ENCODE measurements around the gene GPC6.

GPC6 gene

DNA sequence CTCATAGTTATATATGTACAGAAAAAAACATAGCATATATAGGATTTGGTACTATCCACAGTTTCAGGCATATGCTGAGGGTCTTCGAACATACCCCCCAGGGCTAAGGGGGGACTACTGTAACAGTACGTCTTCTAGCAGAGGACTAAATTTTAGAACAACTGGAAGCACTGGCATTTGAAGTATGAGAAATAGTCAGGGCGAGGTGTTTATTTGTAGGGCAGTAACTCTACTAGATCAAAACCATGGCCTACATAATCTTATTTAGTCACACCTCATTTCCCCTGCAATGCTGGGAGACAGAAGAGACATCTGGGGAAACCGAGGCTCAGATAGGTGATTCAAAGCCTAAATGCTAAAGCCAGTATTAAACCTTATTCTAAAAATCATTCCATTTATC lies 1007.2 kb downstream of the GPC6 start:
- ATAC-seq (no peak), DNase-seq (ENCODE audit: low spot score in 2 of 2) (no peak)
- no peak overlapping the region for H3K4me3 Mint-ChIP-seq
- no peaks in the 10 kb centered on the region for H3K36me3 Mint-ChIP-seq
- peaks cover 2% of the 10 kb centered on the region for H3K9me3 Mint-ChIP-seq
- no peak overlapping the region for H3K27ac Mint-ChIP-seq
- peaks cover 27% of the 10 kb centered on the region for H3K4me1 Mint-ChIP-seq

DNA sequence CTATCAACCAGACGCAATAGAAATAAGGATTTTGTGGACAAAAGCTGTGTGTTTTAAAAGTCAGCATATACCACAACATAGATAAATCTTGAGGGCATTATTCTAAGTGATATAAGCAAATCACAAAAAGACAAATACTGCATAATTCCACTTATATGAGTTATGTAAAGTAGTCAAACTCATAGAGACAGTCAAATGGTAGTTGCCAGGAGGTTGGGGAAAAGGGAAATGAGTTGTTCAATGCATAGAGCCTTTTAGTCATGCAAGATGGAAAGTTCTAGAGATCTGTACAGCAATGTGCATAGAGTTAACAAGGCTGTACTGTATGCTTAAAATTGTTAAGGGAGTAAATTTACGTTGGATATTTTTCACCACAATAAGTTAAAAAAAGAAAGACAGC lies 1008.1 kb downstream of the GPC6 start:
- H3K4me3 Mint-ChIP-seq = no peak overlapping the region
- H3K27ac Mint-ChIP-seq = no peak overlapping the region
- peaks cover 33% of the 10 kb centered on the region for H3K4me1 Mint-ChIP-seq
- H3K36me3 Mint-ChIP-seq = no peaks in the 10 kb centered on the region
- H3K9me3 Mint-ChIP-seq = peaks cover 2% of the 10 kb centered on the region
- ATAC-seq (no peak), DNase-seq (ENCODE audit: low spot score in 2 of 2) (no peak)

DNA sequence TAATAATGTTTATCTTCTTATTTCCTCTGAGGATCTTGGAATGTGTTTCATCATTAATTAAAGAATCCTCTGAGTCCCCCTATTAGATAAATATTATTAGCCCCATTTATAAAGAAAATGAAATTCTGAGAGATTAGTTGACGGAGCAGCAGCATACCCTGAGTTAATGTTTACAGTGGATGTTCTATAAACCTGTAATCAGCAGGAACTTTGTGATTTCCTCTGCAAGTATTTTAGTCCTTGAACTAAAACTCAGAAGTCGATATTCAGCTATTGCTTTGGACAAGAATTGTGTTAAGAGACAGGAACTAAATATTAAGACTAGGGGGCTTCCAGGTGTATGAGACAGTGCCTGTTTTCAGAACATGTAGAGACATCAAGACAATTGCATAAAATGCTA lies 1009.5 kb downstream of the GPC6 start:
- peaks cover 2% of the 10 kb centered on the region for H3K9me3 Mint-ChIP-seq
- H3K4me1 Mint-ChIP-seq = peaks cover 33% of the 10 kb centered on the region
- ATAC-seq = no peak
- no peak for DNase-seq (ENCODE audit: low spot score in 2 of 2)
- H3K36me3 Mint-ChIP-seq = no peaks in the 10 kb centered on the region
- no peak overlapping the region for H3K27ac Mint-ChIP-seq
- H3K4me3 Mint-ChIP-seq = no peak overlapping the region

DNA sequence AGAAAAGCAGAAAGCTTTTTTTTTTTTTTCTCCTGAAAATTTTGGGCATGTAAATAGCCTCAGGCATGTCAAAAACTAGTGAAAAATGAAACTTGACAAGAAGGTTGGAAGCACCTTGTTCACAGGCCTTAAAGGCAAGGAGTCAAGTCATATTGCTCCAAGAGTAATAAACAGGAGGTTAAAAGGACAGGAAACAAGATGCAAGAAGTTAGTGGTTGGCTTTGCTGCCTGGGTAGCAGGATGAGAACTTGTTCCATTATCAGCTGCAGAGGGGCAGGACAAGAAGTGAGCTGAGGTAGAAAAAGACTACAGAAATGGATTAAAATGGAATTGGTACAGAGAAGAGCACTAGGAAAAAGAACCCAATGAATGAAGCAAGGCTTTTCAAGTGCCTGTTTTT lies 1010.3 kb downstream of the GPC6 start:
- H3K27ac Mint-ChIP-seq = no peak overlapping the region
- H3K4me3 Mint-ChIP-seq = no peak overlapping the region

DNA sequence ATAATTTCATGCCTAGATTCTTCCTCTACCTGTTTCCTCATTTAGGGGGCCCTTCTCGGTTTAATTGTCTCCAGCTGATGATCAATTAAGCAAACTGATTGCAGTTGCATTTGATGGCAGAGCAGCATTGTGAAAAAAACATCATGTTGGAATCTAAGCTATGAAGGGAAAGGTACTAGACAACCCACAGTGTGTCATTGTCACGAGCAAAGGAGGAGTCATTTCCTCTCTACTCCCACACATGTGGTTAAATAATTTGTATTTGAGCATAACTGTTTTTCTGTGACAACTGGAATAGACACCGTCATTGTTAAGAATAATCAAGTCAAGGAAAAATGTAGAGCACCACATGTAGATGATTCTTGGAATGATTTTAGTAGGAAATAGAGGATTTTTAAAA lies 1012.5 kb downstream of the GPC6 start:
- Mint-ChIP-seq H3K4me1 (peaks cover 33% of the 10 kb centered on the region), H3K9me3 (peaks cover 2% of the 10 kb centered on the region), H3K36me3 (no peaks in the 10 kb centered on the region), H3K4me3 (no peak overlapping the region), H3K27ac (no peak overlapping the region)
- DNase-seq (ENCODE audit: low spot score in 2 of 2) (no peak), ATAC-seq (peak; percentile 92)

More for the DNA sequence above, 1010.3 kb downstream of the GPC6 start:
- Mint-ChIP-seq H3K9me3 (peaks cover 2% of the 10 kb centered on the region), H3K36me3 (no peaks in the 10 kb centered on the region), H3K4me1 (peaks cover 33% of the 10 kb centered on the region)
- ATAC-seq = peak; percentile 64
- no peak for DNase-seq (ENCODE audit: low spot score in 2 of 2)

DNA sequence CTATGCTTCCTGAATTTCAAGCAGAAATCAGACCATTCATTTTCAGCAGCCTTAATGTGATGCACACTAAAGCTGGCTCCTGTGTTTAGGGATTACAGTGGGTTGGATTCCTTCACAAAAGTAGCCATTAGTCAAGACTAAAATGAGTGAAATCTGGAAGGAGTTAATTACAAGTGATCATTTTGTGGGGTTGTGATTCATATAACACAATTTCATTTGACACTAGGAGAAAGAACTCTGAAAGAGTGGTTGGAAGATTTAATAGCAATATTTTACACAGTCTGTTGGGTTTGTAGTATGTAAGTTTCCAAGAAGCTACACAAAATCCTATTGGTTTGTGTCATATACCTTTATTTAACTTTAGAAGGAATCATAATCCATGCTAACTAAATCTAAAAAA lies 1015.9 kb downstream of the GPC6 start:
- H3K4me3 Mint-ChIP-seq = no peak overlapping the region
- H3K36me3 Mint-ChIP-seq = no peaks in the 10 kb centered on the region
- H3K4me1 Mint-ChIP-seq = peaks cover 17% of the 10 kb centered on the region
- DNase-seq (ENCODE audit: low spot score in 2 of 2) = no peak
- H3K27ac Mint-ChIP-seq = no peak overlapping the region
- H3K9me3 Mint-ChIP-seq = peaks cover 2% of the 10 kb centered on the region
- no peak for ATAC-seq

DNA sequence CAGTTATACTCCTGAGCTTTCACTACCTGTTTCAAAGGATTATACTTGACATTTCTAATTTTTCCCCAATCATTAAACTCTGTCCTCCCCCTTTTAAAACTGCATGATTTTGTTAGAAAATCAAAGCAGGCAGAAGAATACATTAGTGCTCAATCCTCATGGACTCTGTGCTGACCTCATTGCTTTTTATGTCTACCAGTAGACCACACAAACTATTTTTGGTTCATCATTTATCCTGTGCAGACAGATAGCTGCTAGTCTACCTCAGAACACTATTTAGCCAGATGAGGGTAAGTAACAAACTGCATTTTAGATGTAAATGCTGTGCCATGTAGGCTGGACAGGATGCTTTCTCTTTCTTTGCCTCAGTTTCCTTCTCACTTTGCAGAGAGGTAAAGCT lies 1016.9 kb downstream of the GPC6 start:
- ATAC-seq = no peak
- no peak overlapping the region for H3K27ac Mint-ChIP-seq
- no peaks in the 10 kb centered on the region for H3K36me3 Mint-ChIP-seq
- DNase-seq (ENCODE audit: low spot score in 2 of 2) = no peak
- H3K9me3 Mint-ChIP-seq = no peaks in the 10 kb centered on the region
- peaks cover 9% of the 10 kb centered on the region for H3K4me1 Mint-ChIP-seq
- H3K4me3 Mint-ChIP-seq = no peak overlapping the region

DNA sequence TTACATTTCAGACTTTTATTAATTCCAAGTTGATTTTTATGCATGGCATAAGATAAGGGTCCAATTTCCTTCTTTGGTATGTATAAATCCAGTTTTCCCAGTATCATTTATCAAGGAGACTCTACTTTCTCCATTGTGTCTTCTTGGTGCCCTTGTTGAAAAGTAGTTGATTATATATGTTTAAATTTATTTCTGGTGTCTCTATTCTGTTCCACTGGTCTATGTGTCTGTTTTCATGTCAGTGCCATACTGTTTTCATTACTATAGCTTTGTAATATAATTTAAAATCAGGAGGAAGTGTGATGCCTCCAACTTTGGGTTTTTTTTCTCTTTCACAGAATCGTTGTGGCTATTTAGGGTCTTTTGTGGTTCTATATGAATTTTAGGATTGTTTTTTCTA lies 1019.9 kb downstream of the GPC6 start:
- no peak overlapping the region for H3K27ac Mint-ChIP-seq
- ATAC-seq (no peak), DNase-seq (ENCODE audit: low spot score in 2 of 2) (no peak)
- no peaks in the 10 kb centered on the region for H3K9me3 Mint-ChIP-seq
- no peak overlapping the region for H3K4me3 Mint-ChIP-seq
- no peaks in the 10 kb centered on the region for H3K36me3 Mint-ChIP-seq
- no peaks in the 10 kb centered on the region for H3K4me1 Mint-ChIP-seq

DNA sequence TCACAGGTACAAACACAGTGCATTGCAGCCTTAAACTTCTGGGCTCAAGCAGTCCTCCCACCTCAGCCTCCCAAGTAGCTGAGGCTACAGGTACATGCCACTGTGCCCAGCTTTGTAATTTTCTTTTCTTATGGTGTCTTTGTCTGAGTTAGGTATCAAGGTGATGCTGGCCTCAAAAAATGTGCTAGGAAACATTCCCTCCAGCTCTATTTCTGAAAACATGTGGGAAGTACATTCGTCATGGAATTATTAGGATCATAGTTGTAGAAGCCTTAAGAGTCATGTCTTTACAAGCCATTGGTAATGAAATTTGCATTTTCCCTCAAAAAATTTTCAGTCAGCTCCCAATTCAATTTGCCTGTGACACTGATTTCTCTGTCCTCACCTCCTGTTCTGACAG lies 1021.3 kb downstream of the GPC6 start:
- no peak for DNase-seq (ENCODE audit: low spot score in 2 of 2)

DNA sequence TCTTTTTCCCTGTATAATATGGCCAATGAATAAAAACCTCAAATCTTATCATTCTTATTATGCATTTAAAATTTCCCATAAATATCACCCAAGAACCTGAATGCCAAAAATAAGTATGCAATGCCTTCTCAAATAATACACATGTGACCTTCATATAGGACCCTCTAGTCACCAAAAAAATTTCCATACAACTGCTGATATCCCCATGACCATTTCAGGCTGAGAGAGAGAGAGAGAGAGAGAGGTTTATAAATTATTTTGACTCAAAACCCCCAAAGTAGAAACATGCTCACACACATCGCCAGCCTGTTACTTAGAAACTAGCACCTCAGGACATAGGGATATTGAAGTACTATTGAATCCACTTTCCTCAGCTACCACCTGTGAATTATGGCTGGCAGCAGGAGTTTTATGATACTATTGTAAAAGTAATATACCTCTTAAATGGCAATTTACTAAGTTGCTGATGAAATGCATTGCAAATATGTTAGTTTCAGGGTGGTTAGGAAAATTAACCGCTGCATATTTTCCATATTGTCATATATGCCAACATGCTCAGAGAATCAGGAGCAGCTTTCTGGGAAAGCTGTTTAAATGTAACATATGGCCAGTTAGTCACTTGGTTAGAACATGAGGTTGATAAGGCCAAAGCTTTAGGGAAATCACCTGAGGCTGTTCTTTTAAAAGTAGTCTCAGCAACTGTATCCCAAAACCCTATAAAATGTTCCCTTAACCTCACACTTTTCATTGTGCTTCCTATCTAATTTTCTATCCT lies 1022.0 kb downstream of the GPC6 start:
- ATAC-seq = no peak
- Mint-ChIP-seq H3K27ac (no peak overlapping the region), H3K36me3 (no peaks in the 10 kb centered on the region), H3K9me3 (no peaks in the 10 kb centered on the region), H3K4me1 (no peaks in the 10 kb centered on the region), H3K4me3 (no peak overlapping the region)
- no peak for DNase-seq (ENCODE audit: low spot score in 2 of 2)

More for the DNA sequence above, 1021.3 kb downstream of the GPC6 start:
- Mint-ChIP-seq H3K27ac (no peak overlapping the region), H3K4me1 (no peaks in the 10 kb centered on the region), H3K9me3 (no peaks in the 10 kb centered on the region), H3K36me3 (no peaks in the 10 kb centered on the region), H3K4me3 (no peak overlapping the region)
- ATAC-seq = no peak

DNA sequence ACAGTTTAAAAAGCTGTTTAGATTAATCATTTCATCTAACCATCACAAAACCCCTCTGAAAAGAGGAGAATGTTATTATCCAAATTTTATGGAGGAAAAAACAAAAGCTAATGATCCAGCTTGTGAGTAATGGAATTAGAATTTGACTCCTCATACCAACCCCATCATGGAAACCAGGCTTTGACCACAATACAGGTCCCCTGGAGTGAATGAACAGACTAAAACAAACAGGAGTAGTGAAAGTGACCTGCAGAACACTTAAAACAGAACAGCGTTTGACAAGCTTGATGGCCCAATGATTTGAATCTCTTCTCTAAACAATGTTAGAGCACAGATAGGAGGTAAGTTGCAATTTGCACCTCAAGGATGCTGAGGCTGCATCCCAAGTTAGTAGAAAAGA lies 1022.9 kb downstream of the GPC6 start:
- ATAC-seq = no peak
- Mint-ChIP-seq H3K9me3 (no peaks in the 10 kb centered on the region), H3K4me1 (no peaks in the 10 kb centered on the region), H3K4me3 (no peak overlapping the region), H3K27ac (no peak overlapping the region), H3K36me3 (no peaks in the 10 kb centered on the region)
- no peak for DNase-seq (ENCODE audit: low spot score in 2 of 2)

DNA sequence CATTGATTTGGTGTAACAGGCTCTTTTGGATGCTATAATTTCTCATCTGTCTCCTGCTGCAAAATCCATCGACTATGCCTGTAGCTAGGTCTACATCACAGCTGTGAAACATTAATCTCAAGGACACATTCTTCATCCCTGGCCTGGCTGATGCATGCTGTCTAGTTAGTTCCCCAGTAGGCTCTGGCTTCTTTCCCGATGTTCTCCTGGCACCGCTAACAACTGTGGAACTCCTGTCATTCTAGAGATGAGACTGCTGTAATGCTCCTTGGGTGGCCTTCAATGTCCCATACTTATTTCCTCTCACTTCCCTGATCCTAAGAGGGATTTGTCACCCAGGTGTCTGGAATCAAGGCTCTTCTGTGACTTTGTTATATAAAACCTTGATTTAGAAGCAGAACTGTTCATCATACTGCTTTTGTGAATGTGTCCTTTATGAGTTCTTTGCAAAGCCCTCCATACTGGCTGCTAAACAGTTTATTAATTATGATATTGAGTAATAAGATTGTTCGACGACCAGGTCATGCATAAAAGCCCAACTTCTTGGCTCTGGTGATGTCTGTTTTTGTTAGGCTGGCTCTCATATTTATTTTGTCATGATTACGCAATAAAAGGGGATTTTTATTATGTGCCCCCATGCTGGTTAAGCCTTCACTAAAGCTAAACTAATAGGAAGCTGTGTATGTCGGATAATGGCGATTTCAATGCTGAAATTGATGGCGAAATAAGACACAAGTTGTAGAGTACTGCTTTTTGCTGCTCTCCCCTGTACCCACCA lies 1025.4 kb downstream of the GPC6 start:
- no peak for DNase-seq (ENCODE audit: low spot score in 2 of 2)
- Mint-ChIP-seq H3K4me3 (no peak overlapping the region), H3K9me3 (no peaks in the 10 kb centered on the region), H3K27ac (no peak overlapping the region), H3K36me3 (no peaks in the 10 kb centered on the region), H3K4me1 (no peaks in the 10 kb centered on the region)
- no peak for ATAC-seq

DNA sequence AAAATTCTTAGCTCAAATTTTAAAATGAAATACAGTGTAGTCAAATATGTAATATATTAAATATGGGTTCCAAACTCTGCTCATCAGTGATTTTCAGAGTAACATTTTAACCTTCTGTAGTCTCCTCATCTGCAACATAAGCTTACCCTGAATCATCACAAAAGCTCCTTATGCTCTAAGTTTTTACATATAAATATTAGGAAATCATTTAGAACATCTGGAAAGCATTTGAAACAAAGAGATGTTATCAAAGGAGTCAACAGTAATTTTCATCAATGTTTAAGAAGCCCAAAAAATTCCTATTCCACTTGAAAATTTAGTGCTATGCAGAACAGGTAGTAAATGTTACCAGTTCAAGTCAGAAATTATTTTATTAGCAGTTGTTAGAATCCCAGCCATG lies 1028.1 kb downstream of the GPC6 start:
- H3K27ac Mint-ChIP-seq = no peak overlapping the region
- H3K4me1 Mint-ChIP-seq = no peaks in the 10 kb centered on the region
- H3K4me3 Mint-ChIP-seq = no peak overlapping the region
- no peaks in the 10 kb centered on the region for H3K36me3 Mint-ChIP-seq
- no peak for DNase-seq (ENCODE audit: low spot score in 2 of 2)
- H3K9me3 Mint-ChIP-seq = no peaks in the 10 kb centered on the region
- no peak for ATAC-seq

DNA sequence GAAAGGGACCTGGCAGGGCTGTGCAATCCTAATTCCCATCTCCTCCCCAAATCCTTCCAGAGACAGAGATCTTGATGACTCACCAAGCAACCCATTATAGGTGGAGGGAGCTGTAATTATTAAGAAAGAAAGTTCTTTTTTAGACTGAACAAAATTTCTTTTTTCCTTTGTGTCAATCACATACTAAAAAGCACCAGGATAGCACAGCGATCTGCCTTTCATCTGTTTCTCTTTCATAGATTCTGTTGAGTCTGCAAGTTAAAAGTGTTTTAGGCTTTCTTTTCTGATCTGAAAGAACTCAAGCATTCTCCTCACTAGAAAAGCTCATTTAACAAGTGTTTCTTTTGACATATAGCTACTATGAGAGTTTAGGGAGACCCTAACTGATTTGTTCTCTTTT lies 1030.1 kb downstream of the GPC6 start:
- Mint-ChIP-seq H3K36me3 (no peaks in the 10 kb centered on the region), H3K27ac (no peak overlapping the region), H3K4me3 (no peak overlapping the region), H3K4me1 (no peaks in the 10 kb centered on the region), H3K9me3 (no peaks in the 10 kb centered on the region)
- no peak for ATAC-seq
- DNase-seq (ENCODE audit: low spot score in 2 of 2) = no peak

DNA sequence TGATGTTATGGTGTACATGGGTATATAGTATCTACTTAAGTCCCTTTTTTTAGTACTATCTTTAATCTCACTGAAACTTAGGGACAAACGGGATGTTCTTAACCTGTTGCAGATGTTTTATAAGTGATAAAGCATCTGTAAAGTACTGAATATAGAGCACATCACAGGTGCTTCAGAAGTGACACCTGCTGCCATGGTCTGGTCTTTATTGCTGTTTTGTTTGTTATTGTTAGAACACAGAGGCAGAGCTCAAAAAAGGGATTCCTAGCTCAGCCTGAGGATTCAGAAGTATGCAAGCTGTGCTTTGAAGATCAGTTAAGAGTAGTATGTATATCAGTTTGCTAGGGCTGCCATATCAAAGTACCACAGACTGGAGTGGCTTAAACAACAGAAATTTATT lies 1033.4 kb downstream of the GPC6 start:
- Mint-ChIP-seq H3K36me3 (no peaks in the 10 kb centered on the region), H3K9me3 (no peaks in the 10 kb centered on the region), H3K27ac (no peak overlapping the region), H3K4me1 (no peaks in the 10 kb centered on the region), H3K4me3 (no peak overlapping the region)
- DNase-seq (ENCODE audit: low spot score in 2 of 2) (no peak), ATAC-seq (no peak)

DNA sequence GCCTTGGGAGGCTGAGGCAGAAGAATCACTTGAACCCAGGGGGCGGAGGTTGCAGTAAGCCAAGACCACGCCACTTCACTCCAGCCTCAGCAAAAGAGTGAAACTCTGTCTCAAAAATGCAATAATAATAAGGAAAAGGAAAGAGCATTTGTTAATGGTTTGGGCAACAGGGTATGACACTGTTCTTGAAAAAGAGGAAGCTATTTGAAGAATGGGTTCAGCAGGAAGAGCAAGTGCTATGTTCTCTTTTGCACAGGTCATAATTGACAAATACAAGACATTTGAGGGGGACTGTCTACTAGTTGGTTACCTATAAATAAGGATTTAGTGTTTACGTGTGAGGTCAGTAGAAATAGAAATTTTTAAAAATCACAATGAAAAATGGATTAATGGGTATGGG lies 1034.6 kb downstream of the GPC6 start:
- Mint-ChIP-seq H3K4me1 (no peaks in the 10 kb centered on the region), H3K9me3 (no peaks in the 10 kb centered on the region), H3K36me3 (no peaks in the 10 kb centered on the region), H3K4me3 (no peak overlapping the region), H3K27ac (no peak overlapping the region)
- no peak for DNase-seq (ENCODE audit: low spot score in 2 of 2)
- ATAC-seq = no peak
